ENCODE measurements around the gene ZNF655. TPM values are rescaled to one million over a fixed set of nuclear protein-coding genes. Genes with fewer than 3 reads are reported as not detected.

The ZNF655 gene
- total and polyA plus RNA-seq, 2 of the 8 experiments (the other 6 are each of a cell fraction or from before 2014, with no cell fraction given) = 27.1 to 37.8 TPM

DNA sequence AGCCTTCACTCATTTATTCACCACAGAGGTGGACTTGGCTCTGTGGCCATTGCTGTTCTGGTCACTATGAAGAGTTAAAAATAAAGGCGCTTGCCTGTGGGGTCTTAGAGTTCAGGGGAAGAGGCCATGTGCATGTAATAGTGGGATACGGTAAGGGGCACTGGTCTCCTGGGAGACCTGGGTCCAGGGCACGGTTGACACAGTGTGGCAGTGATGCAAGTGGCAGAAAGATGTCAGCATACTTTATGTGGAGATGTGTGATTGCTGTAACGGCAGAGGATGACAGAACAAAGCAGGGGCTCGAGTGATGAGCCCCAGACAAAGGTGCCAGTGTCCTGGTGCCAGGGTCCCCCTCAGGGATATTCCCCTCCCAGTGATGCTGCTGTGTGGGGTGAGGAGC is 66.9 kb downstream of the ZNF655 start:
- no peak overlapping the region for H2AK5ac ChIP-seq (ENCODE audit: low read depth, low read length)
- no peak overlapping the region for H2BK15ac ChIP-seq (ENCODE audit: low read length)
- H3K79me2 ChIP-seq (ENCODE audit: control insufficient read depth in 1 of 2, insufficient read depth in 2 of 2, low read length in 2 of 2) = 0 out of 4 replicates have a peak, but pooled peaks cover 0 to 4% of the 10 kb centered on the region in 2 experiments
- H2BK12ac ChIP-seq (ENCODE audit: low read depth, low read length) = no peak overlapping the region
- peaks cover 3 to 5% of the 10 kb centered on the region in 2 experiments for H4K20me1 ChIP-seq (replicated peaks in 1 of 2; ENCODE audit: control insufficient read depth in 1 of 2, insufficient read depth in 2 of 2, low read length in 2 of 2)
- H3K23ac ChIP-seq (ENCODE audit: insufficient read length) = no peak overlapping the region
- no peaks in the 10 kb centered on the region for H3K9me3 ChIP-seq (ENCODE audit: insufficient read depth in 2 of 2, low read depth in 1 of 2, low read length in 1 of 2)
- no peak overlapping the region for H3K4me2 ChIP-seq (ENCODE audit: insufficient read depth in 1 of 2, low read depth in 2 of 2, low read length in 2 of 2)
- no peaks in the 10 kb centered on the region for H3K27me3 ChIP-seq (replicated peaks in 1 of 4; ENCODE audit: control insufficient read depth in 3 of 4, extremely low read depth in 1 of 4, insufficient read depth in 3 of 4, low read length in 3 of 4)
- no peak overlapping the region for H2BK5ac ChIP-seq (ENCODE audit: low read depth, low read length)
- POLR2A ChIA-PET (ENCODE audit: partially characterized antibody) = interaction anchor here (0.8 to 1.4 kb wide), 2 partner anchors 15 to 67 kb away, joined by 3 read pairs; partner anchors contain the start of gene ZNF655
- H3K18ac ChIP-seq (ENCODE audit: extremely low read depth, low read length) = no peak overlapping the region
- H4K5ac ChIP-seq (ENCODE audit: insufficient read length, low read depth, low read length) = no peak overlapping the region
- no peak overlapping the region for H3K27ac ChIP-seq (ENCODE audit: low read depth, low read length)
- no peak overlapping the region for H3K4me3 ChIP-seq (ENCODE audit: extremely low read depth in 1 of 4, insufficient read depth in 2 of 4, low read depth in 3 of 4, low read length in 4 of 4)
- no peak overlapping the region for H2AFZ ChIP-seq (ENCODE audit: low read length)
- no peaks in the 10 kb centered on the region for H3K23me2 ChIP-seq (ENCODE audit: low read depth, low read length)
- H3K36me3 ChIP-seq (ENCODE audit: control insufficient read depth in 2 of 4, insufficient read depth in 4 of 4, low read length in 3 of 4) = peaks cover 35 to 80% (median 68%) of the 10 kb centered on the region in 4 experiments
- H2BK20ac ChIP-seq (ENCODE audit: low read length) = no peak overlapping the region
- CTCF ChIA-PET (ENCODE audit: partially characterized antibody) = interaction anchor here (1.2 to 1.4 kb wide), 2 partner anchors 11 to 48 kb away, joined by 3 to 5 read pairs; no protein-coding TSS in a partner anchor
- H3K14ac ChIP-seq (ENCODE audit: insufficient read length) = no peak overlapping the region
- H3K9ac ChIP-seq (replicated peaks in 1 of 4; ENCODE audit: extremely low read depth in 1 of 4, low read depth in 3 of 4, low read length in 3 of 4) = no peak overlapping the region
- no peak overlapping the region for H3K4ac ChIP-seq (replicated peaks; ENCODE audit: insufficient read length, low read depth, low read length)
- peaks cover 3% of the 10 kb centered on the region for H3K79me1 ChIP-seq (ENCODE audit: low read depth, low read length)
- H2BK120ac ChIP-seq (replicated peaks; ENCODE audit: low read depth, low read length) = no peak overlapping the region
- no peak for FAIRE-seq
- H4K91ac ChIP-seq (replicated peaks; ENCODE audit: insufficient read length, low read length) = no peak overlapping the region
- H4K8ac ChIP-seq (ENCODE audit: extremely low read depth, insufficient read depth, low read length) = no peak overlapping the region
- 90% methylated on average over 5 of the region's 5 CpGs; no CpG with 5 or more reads in 1 of the 2 experiments for WGBS, 2 experiments (ENCODE audit: extremely low coverage in 1 of 2, insufficient coverage in 1 of 2, insufficient read length in 1 of 2, insufficient replicate concordance in 2 of 2, low coverage in 1 of 2, low lambda C conversion rate in 2 of 2, missing lambda C conversion rate in 1 of 2)
- no peak overlapping the region for H3K56ac ChIP-seq (replicated peaks; ENCODE audit: insufficient read length, low read depth, low read length)
- no peak for DNase-seq (ENCODE audit: low read depth in 1 of 2, low spot score in 2 of 2)
- peaks cover 5 to 19% (median 9%) of the 10 kb centered on the region in 4 experiments for H3K4me1 ChIP-seq (replicated peaks in 1 of 4; ENCODE audit: control insufficient read depth in 3 of 4, insufficient read depth in 4 of 4, low read length in 3 of 4)

Data from H1 (cell line).